Right lobe of liver (tissue), 4 donors: ENCODE measurements around the gene AKAP7.

Source experiments
- CTCF ChIP-seq, 4 donors: fragments of 200-600 bp in 3 of 4; fragments of 450-650 bp in 1 of 4; IDR thresholded peaks; one replicate each; pipeline versions ENCODE4 v1.5.1 to v1.8.0; 2016 to 2022; ENCODE audit warnings: antibody characterized with exemption in 4 of 4, mild to moderate bottlenecking in 2 of 4
- POLR2A ChIP-seq: fragments of 450-650 bp; IDR thresholded peaks from one replicate; pipeline ENCODE4 v1.6.1; 2017; ENCODE audit warnings: antibody characterized with exemption, mild to moderate bottlenecking
- donor health status: DM: no; HTN: no; CAD: no.
- donor health status: DM: no; HTN: no; CAD: no.
- donor health status: DM: no; HTN: yes; CAD: no.

DNA sequence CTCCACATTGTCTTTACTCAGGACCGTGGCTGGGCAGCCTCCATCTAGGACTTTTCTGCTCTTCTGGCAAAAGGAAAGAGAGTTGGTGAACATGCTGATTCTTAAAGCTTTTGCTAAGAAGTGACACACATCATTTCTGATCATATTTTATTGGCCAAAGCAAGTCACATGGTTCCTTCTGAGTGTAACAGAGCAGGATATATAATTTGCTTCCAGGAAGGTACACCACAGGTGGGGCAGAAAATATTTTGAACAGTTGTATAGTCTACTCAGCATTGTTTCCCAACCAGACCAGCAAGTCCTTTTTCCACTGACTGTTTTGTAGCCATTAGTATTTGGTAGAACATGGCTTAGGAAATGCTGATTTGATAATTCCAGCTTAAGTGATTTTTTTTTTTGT, 73.5 kb downstream of the AKAP7 start:
- TF ChIP-seq CTCF (IDR thresholded peaks at IDR 0.05) (no peak), POLR2A (no peak)
